GM23338 (cell line): ENCODE data around the gene RAP1GAP. TPM values are rescaled to one million over a fixed set of nuclear protein-coding genes. Genes with fewer than 3 reads are reported as not detected.

ENCODE experiments used
- ATAC-seq: fragments of 200-7000 bp; cut with Tn5 transposase; 3 replicates; pipeline ENCODE4 v1.9.1; 2020
- DNase-seq: peaks from one replicate; pipeline ENCODE4 v3.0.0-alpha.2; 2015; ENCODE audit warnings: low spot score
- H2AFZ ChIP-seq: fragments of 200-600 bp; sonication (generic); 2 replicates; pipeline ENCODE4 v1.8.0; 2016; ENCODE audit warnings: antibody characterized with exemption, mild to moderate bottlenecking, moderate library complexity
- H3F3A ChIP-seq: fragments of 200-600 bp; sonication (generic); replicated peaks from 2 replicates; pipeline ENCODE4 v1.8.0; 2017; ENCODE audit warnings: antibody characterized with exemption, mixed run types, low read depth
- H3K27ac ChIP-seq: fragments of 200-600 bp; sonication (generic); 2 replicates; pipeline ENCODE4 v1.6.1; 2016; ENCODE audit warnings: low read depth
- H3K27me3 ChIP-seq: fragments of 200-600 bp; sonication (generic); 2 replicates; pipeline ENCODE4 v1.8.0; 2016; ENCODE audit warnings: mild to moderate bottlenecking, mixed run types, moderate library complexity; ENCODE audit not compliant: insufficient read depth
- H3K36me3 ChIP-seq: fragments of 200-600 bp; sonication (generic); 2 replicates; pipeline ENCODE4 v1.8.0; 2016; ENCODE audit warnings: mild to moderate bottlenecking; ENCODE audit not compliant: insufficient read depth
- H3K4me1 ChIP-seq: fragments of 200-600 bp; sonication (generic); 2 replicates; pipeline ENCODE4 v1.8.0; 2016; ENCODE audit warnings: mild to moderate bottlenecking, moderate library complexity; ENCODE audit not compliant: insufficient read depth
- H3K4me2 ChIP-seq: fragments of 200-600 bp; sonication (generic); 2 replicates; pipeline ENCODE4 v1.7.1; 2017; ENCODE audit warnings: mixed run types
- H3K4me3 ChIP-seq: fragments of 200-600 bp; sonication (generic); 2 replicates; pipeline ENCODE4 v1.6.1; 2016; ENCODE audit warnings: mixed run types
- H3K79me2 ChIP-seq: fragments of 200-600 bp; sonication (generic); replicated peaks from 2 replicates; pipeline ENCODE4 v1.8.0; 2017; ENCODE audit warnings: mild to moderate bottlenecking; ENCODE audit not compliant: insufficient read depth
- H3K9me2 ChIP-seq: fragments of 200-600 bp; sonication (generic); 2 replicates; pipeline ENCODE4 v1.8.0; 2017; ENCODE audit not compliant: insufficient read depth
- H4K20me1 ChIP-seq: fragments of 200-600 bp; sonication (generic); replicated peaks from 2 replicates; pipeline ENCODE4 v1.8.0; 2017; ENCODE audit warnings: mild to moderate bottlenecking; ENCODE audit not compliant: insufficient read depth
- H3K27ac Mint-ChIP-seq: 2 replicates; pipeline ENCODE4 v1.8.0; 2020; ENCODE audit warnings: inconsistent platforms, mild to moderate bottlenecking, moderate library complexity, mixed read lengths
- H3K27me3 Mint-ChIP-seq: 3 replicates; pipeline ENCODE4 v1.8.0; 2022; ENCODE audit warnings: low read depth, mild to moderate bottlenecking, moderate library complexity, mixed read lengths, inconsistent platforms; ENCODE audit not compliant: insufficient read depth, poor library complexity
- H3K36me3 Mint-ChIP-seq: 3 replicates; pipeline ENCODE4 v1.8.0; 2021; ENCODE audit warnings: low read depth, mild to moderate bottlenecking, inconsistent platforms, moderate library complexity, mixed read lengths
- H3K4me1 Mint-ChIP-seq: 3 replicates; pipeline ENCODE4 v1.8.0; 2020; ENCODE audit warnings: mild to moderate bottlenecking, inconsistent platforms, mixed read lengths
- H3K4me3 Mint-ChIP-seq: 3 replicates; pipeline ENCODE4 v1.8.0; 2021; ENCODE audit warnings: moderate library complexity, mild to moderate bottlenecking, inconsistent platforms, mixed read lengths
- H3K9me3 Mint-ChIP-seq: 3 replicates; pipeline ENCODE4 v1.8.0; 2020; ENCODE audit warnings: moderate library complexity, mild to moderate bottlenecking, inconsistent platforms, mixed read lengths
- CREB1 ChIP-seq: fragments of 250-450 bp; sonication (Bioruptor Pico); IDR thresholded peaks from 2 replicates; pipeline ENCODE4 v1.5.0; 2020; ENCODE audit warnings: low read depth, mild to moderate bottlenecking, moderate library complexity
- CTCF ChIP-seq, 2 experiments: fragments of 200-600 bp in 1 of 2; sonication (generic) in 1 of 2; conservative IDR thresholded peaks; 2 replicates each; pipeline versions ENCODE4 v1.5.1 to v1.6.1; 2016 to 2017; ENCODE audit warnings: antibody characterized with exemption in 2 of 2, low read depth in 2 of 2, mild to moderate bottlenecking in 2 of 2, moderate library complexity in 1 of 2
- ETS1 ChIP-seq: IDR thresholded peaks from 2 replicates; pipeline ENCODE4 v1.6.1; 2016; ENCODE audit warnings: antibody characterized with exemption
- EZH2 ChIP-seq: fragments of 200-600 bp; sonication (generic); IDR thresholded peaks from one replicate; pipeline ENCODE4 v1.8.0; 2017; ENCODE audit warnings: antibody characterized with exemption, mild to moderate bottlenecking, low read depth; ENCODE audit not compliant: unreplicated experiment
- JUNB ChIP-seq: IDR thresholded peaks from one replicate; pipeline ENCODE4 v1.6.1; 2016; ENCODE audit warnings: antibody characterized with exemption; ENCODE audit not compliant: unreplicated experiment
- NANOG ChIP-seq: IDR thresholded peaks from 2 replicates; pipeline ENCODE4 v1.6.1; 2016; ENCODE audit warnings: antibody characterized with exemption, borderline replicate concordance
- POLR2AphosphoS5 ChIP-seq: IDR thresholded peaks from 2 replicates; pipeline ENCODE4 v1.6.1; 2016; ENCODE audit warnings: antibody characterized with exemption, low read depth
- REST ChIP-seq: IDR thresholded peaks from one replicate; pipeline ENCODE4 v1.6.1; 2018; ENCODE audit warnings: antibody characterized with exemption; ENCODE audit not compliant: unreplicated experiment
- STAT1 ChIP-seq: IDR thresholded peaks from one replicate; pipeline ENCODE4 v1.6.1; 2016; ENCODE audit warnings: antibody characterized with exemption; ENCODE audit not compliant: unreplicated experiment
- ZNF114 ChIP-seq: fragments of 250-450 bp; sonication (Bioruptor Pico); IDR thresholded peaks from 2 replicates; pipeline ENCODE4 v1.5.0; 2020; ENCODE audit warnings: mild to moderate bottlenecking, moderate library complexity
- ZNF462 ChIP-seq: fragments of 250-450 bp; sonication (Bioruptor Pico); IDR thresholded peaks from 2 replicates; pipeline ENCODE4 v1.5.0; 2020; ENCODE audit warnings: mild to moderate bottlenecking, moderate library complexity
- polyA plus RNA-seq: library from polyadenylated mRNA; unstranded; fragments of >200 nt; fragmentation: Nextera tagmentation; extraction: Ambion mirVana; gene quantifications from 2 replicates; pipeline ENCODE4 v1.2.1, GENCODE V29; 2016
- total RNA-seq: library from RNA; depleted of rRNA; stranded (reverse); fragments of >200 nt; shearing (Covaris generic); gene quantifications from 2 replicates; pipeline ENCODE4 v1.2.3, GENCODE V29; 2014

The RAP1GAP gene
- total and polyA plus RNA-seq, 2 experiments from 2014 or later, result 4.3 to 6.6 TPM

- Histone ChIP-seq H2AFZ (no peak overlapping the region), H3K4me2 (no peak overlapping the region), H3K9me2 (no peaks in the 10 kb centered on the region), H3K4me1 (no peaks in the 10 kb centered on the region; the same call in 1 of the 2 replicates), H3F3A (0 out of 2 replicates have a peak, but pooled peaks cover 4% of the 10 kb centered on the region), H3K79me2 (no peaks in the 10 kb centered on the region), H3K27ac (no peak overlapping the region), H4K20me1 (no peaks in the 10 kb centered on the region), H3K36me3 (no peaks in the 10 kb centered on the region), H3K4me3 (no peak overlapping the region), H3K27me3 (peaks cover 17% of the 10 kb centered on the region)
- H3K27me3 Mint-ChIP-seq, result peaks cover 25% of the 10 kb centered on the region
- H3K9me3 Mint-ChIP-seq, result no peaks in the 10 kb centered on the region
- DNase-seq (no peak), ATAC-seq (no peak)
- H3K4me3 Mint-ChIP-seq, result no peak overlapping the region
- peaks cover 20% of the 10 kb centered on the region for H3K4me1 Mint-ChIP-seq
- TF ChIP-seq JUNB (no peak), POLR2AphosphoS5 (no peak), NANOG (no peak), REST (no peak), EZH2 (no peak), STAT1 (no peak), CTCF (conservative IDR thresholded peaks at IDR 0.05; ENCODE audit: low read depth in 2 of 2) (no peak), ETS1 (no peak), CREB1 (CRISPR knock-in tag) (no peak), ZNF462 (no peak), ZNF114 (CRISPR knock-in tag) (no peak)
- H3K36me3 Mint-ChIP-seq, result no peaks in the 10 kb centered on the region
- no peak overlapping the region for H3K27ac Mint-ChIP-seq
These were observed 6.5 kb downstream of the RAP1GAP start for GRCh38 chr1:21662426-21663247.
